Esophagus squamous epithelium (tissue), 4 donors: ENCODE data around the gene STING1.
"Not testable (repeated sequence)": the region's sequence is repeated elsewhere in the genome, so short reads cannot be mapped to it uniquely, and the experiment has no call there.

Experiments
- CTCF ChIP-seq, 6 experiments: fragments of 450-650 bp in 4 of 6; fragments of 200-600 bp in 2 of 6; sonication (generic) in 2 of 6; IDR thresholded peaks; one replicate each; pipeline ENCODE4 v1.5.1; 2016 to 2019; ENCODE audit warnings: antibody characterized with exemption in 6 of 6, mild to moderate bottlenecking in 4 of 6, moderate library complexity in 4 of 6
- POLR2A ChIP-seq, 4 donors: fragments of 450-650 bp; IDR thresholded peaks; one replicate each; pipeline ENCODE4 v1.6.1; 2017; ENCODE audit warnings: antibody characterized with exemption in 4 of 4, mild to moderate bottlenecking in 4 of 4, moderate library complexity in 3 of 4

- TF ChIP-seq CTCF, POLR2A (IDR thresholded peaks at IDR 0.05): not testable (repeated sequence)
These were observed 45.4 kb upstream of the STING1 start for GRCh38 chr5:139527896-139528467.
